Measurements from ENCODE around the gene PHF21B.

GRCh38 chr22:44879301-44879680 is 130.5 kb downstream of the PHF21B start:
- TF ChIP-seq CTCF (IDR thresholded peaks at IDR 0.05) (no peak), POLR2A (IDR thresholded peaks at IDR 0.05) (no peak)
